Stimulated activated CD4-positive, alpha-beta T cell treated with anti-CD3 and anti-CD28 coated beads, Interleukin-2, amount 100 ng/mL, for 4 hours (primary cell): Measurements from ENCODE around the gene PTGES3.
"Not testable (repeated sequence)": the region's sequence is repeated elsewhere in the genome, so short reads cannot be mapped to it uniquely, and the experiment has no call there.

Experiments
- DNase-seq: peaks from one replicate; pipeline ENCODE4 v3.0.0-alpha.2; 2020; ENCODE audit warnings: low read depth

The PTGES3 gene, protein sequence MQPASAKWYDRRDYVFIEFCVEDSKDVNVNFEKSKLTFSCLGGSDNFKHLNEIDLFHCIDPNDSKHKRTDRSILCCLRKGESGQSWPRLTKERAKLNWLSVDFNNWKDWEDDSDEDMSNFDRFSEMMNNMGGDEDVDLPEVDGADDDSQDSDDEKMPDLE

GRCh38 chr12:56688129-56688845 is at the start of gene PTGES3:
TSS of gene PTGES3 (minus strand) at chr12:56688284. CDS start at chr12:56687999, 285 bp downstream.
- peak; percentile 96 for DNase-seq

DNA sequence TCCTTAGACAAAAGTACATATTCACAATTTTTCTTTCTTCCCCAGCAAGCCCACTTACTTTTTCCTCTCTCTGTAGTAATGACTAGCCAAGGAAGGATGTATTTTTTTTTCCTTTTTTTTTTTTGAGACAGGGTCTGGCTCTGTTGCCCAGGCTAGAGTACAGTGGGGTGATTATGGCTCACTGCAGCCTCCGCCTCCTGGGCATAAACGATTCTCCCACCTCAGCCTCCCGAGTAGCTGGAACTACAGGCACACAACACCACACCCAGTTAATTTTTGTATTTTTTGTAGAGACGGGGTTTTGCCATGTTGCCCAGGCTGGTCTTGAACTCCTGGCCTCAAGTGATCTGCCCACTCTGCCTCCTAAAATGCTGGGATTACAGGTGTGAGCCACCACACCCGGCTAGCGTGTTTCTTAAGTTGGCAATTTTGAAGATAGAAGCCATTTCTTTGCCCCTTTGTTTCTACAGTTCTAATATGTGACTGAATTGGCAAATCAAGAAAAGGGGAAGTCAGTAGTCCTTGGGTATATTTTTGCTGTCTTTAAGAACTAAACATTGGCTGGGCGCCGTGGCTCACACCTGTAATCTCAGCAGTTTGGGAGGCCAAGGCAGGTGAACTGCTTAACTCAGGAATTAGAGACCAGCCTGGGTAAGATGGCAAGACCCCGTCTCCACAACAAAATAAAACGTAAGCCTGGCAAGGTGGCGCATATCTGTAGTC is 40.2 kb upstream of the PTGES3 start:
- no peak for DNase-seq

DNA sequence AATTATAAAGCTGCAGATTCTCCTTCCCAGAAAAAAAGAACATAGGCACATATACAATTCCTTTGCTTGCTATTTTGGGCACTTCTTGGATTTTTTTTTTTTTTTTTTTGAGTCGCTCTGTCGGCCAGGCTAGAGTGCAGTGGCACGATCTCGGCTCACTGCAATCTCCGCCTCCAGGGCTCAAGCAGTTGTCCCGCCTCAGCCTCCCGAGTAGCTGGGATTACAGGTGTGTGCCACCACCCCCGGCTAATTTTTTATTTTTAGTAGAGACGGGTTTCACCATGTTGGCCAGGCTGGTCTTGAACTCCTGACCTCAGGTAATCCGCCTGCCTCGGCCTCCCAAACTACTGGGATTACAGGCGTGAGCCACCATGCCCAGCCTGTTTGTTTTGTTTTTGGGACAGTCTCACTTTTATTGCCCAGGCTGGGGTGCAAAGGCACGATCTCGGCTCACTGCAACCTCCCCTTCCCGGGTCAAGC is 38.2 kb upstream of the PTGES3 start:
- DNase-seq = not testable (repeated sequence)

DNA sequence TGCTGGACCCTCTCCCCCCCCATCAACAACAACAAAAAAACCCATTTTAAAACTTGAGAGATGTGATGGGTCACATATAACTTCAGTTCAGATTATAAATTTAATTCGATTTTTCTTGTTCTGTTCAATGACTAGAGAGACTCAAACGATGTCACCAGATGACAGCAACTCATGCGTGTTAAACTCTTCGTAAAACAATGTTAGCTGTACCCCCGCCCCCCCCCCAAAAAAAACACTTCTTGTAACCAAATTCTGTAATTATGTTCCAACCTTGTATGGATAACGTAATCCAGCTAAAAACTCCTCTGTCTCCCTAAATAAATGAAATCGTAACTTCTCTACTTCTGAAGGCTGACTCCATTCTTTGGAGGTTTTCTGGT is 37.6 kb upstream of the PTGES3 start:
- DNase-seq = no peak

DNA sequence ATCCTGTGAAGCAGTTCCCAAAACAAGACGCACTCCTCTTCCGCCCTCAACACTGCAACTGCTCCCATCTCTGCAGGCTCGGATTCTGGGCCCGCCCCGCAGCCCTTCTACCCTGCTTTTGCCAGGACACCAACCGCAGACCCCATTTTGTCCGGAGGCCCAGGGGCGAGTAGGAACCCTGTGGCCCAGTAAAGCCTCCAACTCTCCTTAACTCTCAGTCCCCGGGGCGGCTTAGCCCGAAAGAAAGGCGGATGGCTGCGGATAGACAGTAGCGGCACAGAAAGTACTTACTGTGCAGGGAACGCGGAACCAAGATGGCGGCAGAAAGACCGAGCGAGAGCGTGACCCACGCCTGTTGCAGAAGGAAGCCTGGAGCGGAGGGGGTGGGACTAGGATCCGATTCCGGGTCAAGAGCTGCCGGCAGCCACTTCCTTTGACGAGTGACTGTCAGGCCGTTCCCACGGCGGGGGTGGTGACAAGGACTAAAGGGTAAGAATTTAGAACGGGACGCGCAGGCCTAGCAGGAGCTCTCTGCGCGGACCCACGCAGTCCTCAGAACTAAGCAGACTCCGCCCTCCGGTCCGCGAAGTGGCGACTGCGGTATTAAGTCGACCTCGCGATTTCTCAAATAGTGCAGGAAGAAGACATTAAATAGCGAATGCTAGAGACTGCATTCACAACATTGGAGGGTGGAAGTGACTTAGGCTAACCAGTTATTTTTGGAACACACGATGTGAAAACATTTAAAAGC is 37.1 kb upstream of the PTGES3 start, which contains the start of gene NACA:
TSS of gene NACA (minus strand) at position 328 of the 751 bp plus-strand sequence. CDS start 778 bp downstream, outside the sequence.
- peak; percentile 99 for DNase-seq

DNA sequence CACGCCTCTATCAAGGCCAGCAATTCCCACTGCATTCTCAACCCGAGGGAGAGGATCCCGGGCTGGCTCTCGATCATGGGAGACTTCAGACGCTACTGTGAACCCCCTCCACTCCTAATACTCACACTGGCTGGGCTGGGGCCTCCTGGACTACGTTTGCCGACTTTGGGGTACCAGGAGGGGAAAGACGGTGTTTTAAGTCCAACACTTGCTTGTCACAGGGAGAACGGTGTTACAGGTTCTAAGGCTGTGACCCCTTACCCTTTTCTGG is 36.6 kb upstream of the PTGES3 start:
- DNase-seq = no peak

DNA sequence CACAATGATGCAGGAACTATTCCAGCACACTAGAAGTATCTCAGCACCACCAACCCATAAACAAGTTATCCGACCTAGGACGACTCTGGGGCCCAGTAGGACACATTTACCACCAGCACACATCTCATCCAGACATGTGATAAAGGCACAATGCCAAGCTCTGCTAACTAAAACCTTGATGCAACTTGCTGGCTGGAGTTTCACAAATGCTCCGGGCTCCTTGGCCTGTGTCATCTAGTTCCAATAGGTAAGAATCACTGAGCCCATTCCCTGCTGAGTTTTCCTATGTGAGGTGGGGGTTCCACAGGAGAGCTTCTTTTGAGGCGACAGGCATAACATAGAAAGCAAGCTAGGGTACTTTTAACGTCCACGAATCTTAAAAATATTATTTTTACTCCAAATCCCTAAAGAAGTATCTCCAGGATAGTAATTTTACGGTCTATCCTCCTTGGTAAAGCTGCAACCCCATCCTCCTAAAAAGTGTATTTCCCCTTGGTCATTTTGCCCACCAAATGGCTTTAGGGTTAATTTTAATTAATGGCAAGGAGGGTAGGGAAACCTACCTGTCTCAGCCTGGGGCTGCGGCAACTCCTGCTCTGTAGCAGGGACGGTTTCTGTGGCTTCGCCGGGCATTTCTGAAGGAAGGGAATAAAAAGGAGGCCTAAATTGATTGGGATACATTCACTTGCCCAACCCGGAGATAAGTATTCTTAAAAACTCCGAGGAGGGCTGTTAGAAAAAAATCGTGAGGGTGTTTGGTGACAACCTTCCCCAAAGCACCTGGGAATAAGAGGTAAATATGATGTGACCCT is 36.0 kb upstream of the PTGES3 start:
- no peak for DNase-seq

GRCh38 chr12:56723352-56723751 is 35.3 kb upstream of the PTGES3 start:
- DNase-seq = no peak

DNA sequence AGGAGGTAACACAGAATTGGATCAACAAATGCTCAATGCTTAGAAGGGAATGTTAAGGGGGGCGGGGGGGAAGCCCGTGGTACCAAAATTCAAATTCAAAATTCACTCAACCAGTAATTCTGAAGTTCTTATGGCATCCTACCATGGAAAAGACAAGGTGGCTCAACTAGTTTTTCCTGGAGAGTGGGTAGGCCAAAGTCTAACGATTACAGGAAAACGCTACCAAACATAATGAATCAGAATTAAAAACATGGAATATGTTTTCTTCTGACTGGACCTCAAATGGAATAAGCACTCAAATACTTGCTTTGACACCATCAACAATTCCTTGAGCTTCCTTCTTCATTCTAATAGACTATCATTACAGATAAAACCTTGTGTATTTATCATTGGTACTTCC is 34.7 kb upstream of the PTGES3 start:
- DNase-seq = no peak

- DNase-seq = no peak
These were observed 33.6 kb upstream of the PTGES3 start for GRCh38 chr12:56721721-56722120.

- DNase-seq = no peak
These were observed 33.1 kb upstream of the PTGES3 start for GRCh38 chr12:56721216-56721615.

GRCh38 chr12:56720731-56721151 is 32.7 kb upstream of the PTGES3 start:
- no peak for DNase-seq

GRCh38 chr12:56719056-56719455 is 31.0 kb upstream of the PTGES3 start:
- DNase-seq = no peak

DNA sequence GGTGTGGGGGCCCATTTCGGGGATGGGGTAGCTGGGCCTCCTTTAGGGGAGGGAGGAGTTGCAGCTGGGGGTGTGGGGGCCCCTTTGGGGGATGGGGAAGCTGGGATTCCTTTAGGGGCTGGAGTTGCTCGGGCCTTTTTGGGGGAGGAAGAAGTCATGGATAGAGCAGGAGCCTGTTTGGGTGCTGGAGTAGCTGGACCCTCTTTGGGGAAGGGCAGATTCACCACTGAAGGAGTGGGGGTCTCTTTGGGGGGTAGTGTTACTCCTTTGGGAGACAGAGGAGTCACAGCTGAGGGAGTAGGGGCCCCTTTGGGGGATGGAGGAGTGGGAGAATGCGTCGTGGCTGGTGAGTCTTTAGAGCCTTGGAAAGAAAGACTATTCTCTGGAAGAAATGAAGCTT is 30.6 kb upstream of the PTGES3 start:
- DNase-seq = no peak

GRCh38 chr12:56718149-56718548 is 30.1 kb upstream of the PTGES3 start:
- no peak for DNase-seq

DNA sequence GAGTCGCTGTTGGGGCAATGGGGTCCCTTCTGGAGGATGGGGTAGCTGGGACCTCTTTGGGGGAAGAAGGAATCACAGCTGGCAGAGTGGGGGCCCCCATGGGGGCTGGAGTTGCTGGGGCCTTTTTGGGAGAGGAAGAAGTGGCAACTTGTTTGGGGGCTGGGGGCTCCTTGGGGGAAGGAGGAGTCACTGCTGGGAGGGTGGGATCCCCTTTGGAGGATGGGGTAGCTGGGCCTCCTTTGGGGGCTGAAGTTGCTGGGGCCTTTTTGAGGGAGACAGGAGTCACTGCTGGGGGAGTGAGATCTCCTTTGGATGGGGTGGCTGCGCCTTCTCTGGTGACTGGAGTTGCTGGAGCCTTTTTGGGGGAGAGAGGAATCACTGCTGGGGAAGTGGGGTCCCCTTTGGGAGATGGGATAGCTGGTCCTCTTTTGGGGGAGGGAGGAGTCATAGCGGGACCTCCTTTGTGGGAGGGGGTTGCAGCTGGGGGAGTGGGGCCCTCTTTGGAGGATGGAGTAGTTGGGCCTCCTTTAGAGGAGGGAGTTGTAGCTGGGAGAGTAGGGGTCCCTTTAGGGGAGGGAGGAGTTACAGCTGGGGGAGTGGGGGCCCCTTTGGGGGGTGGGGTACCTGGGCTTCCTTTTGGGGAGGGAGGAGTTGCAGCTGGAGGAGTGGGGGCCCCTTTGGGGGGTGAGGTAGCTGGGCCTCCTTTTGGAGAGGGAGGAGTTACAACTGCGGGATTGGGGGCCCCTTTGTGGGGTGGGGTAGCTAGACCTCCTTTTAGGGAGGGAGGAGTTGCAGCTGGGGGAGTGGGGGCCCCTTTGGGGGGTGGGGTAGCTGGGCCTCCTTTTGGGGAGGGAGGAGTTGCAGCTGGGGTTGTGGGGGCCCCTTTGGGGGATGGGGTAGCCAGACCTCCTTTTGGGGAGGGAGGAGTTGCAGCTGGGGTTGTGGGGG is 29.1 kb upstream of the PTGES3 start:
- no peak for DNase-seq

DNA sequence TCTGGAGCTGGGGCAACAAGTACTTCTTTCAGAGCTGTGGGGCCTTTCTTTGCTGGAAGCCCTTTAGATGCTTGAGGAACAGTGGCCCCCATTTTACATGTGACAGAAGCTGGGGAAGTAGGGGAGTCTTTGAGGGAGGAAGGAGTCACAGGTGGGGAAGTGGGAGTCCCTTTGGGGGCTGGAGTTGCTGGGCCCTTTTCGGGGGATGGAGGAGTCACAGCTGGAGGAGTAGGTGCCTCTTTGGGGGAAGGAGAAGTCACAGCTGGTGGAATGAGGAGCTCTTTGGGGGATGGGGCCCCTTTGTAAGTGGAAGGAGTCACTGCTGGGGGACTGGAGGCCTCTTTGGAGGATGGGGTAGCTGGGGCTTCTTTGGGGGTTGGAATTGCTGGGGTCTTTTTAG is 28.4 kb upstream of the PTGES3 start:
- DNase-seq = no peak

- no peak for DNase-seq
These were observed 27.7 kb upstream of the PTGES3 start for GRCh38 chr12:56715798-56716197.

DNA sequence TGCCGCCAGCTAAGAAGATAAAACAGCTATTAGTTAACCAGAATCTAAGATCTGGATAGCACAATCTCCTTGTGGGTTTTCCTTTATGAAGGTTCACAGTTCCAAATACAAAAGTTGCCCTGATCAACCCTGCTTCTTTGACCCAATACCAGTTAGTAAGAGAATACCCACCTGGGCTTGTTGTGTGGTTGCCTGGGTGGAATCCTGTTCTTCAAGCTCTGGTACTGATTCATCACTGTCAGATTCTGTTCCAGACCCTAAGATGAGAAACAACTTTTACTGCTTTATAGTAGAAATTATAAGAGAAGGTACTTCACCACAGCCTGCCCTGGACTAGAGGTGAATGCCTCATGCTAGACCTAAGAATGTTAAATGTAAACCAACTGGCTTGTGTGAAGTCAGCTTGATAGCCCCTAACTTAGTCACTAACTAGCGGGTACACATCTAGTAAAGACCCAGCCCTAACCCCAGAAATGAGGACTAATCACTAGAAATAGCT is 26.4 kb upstream of the PTGES3 start:
- no peak for DNase-seq

DNA sequence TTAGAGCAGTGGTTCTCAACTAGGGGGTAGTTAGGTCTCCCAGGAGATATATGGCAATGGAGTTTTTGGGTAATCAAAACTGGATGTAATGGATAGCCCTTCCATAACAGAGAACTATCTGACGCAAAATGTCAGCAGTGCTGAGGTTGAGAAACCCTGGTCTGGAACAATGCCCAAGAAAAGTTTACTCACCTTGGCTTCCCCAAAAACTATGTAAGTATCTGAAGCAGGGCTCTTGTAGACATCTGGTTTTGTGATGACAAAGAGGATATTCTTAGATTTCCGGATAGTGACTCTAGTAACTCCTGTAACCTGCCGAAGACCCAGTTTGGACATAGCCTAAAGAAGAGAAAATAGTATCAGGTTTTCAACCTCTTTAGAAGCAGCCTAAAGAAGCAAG is 25.3 kb upstream of the PTGES3 start:
- DNase-seq = no peak
